Upper lobe of right lung (tissue), 1 donor: ENCODE results near the gene CD4. TPM values are rescaled to one million over a fixed set of nuclear protein-coding genes. Genes with fewer than 3 reads are reported as not detected.

Source experiments
- ATAC-seq: fragments of 200-7000 bp; cut with Tn5 transposase; one replicate; pipeline ENCODE4 v1.9.1; 2020; ENCODE audit warnings: mild to moderate bottlenecking, moderate library complexity
- DNase-seq: peaks from one replicate; pipeline ENCODE4 v3.0.0-alpha.2; 2020
- H3K27ac ChIP-seq: fragments of 200-600 bp; one replicate; pipeline ENCODE4 v1.8.0; 2022
- H3K27me3 ChIP-seq: fragments of 200-600 bp; one replicate; pipeline ENCODE4 v1.8.0; 2022; ENCODE audit warnings: mild to moderate bottlenecking
- H3K36me3 ChIP-seq: fragments of 200-600 bp; one replicate; pipeline ENCODE4 v1.8.0; 2022
- H3K4me1 ChIP-seq: fragments of 200-600 bp; one replicate; pipeline ENCODE4 v1.8.0; 2022
- H3K4me3 ChIP-seq: fragments of 200-600 bp; one replicate; pipeline ENCODE4 v1.8.0; 2022; ENCODE audit warnings: mild to moderate bottlenecking
- H3K9me3 ChIP-seq: fragments of 200-600 bp; one replicate; pipeline ENCODE4 v1.8.0; 2022
- intact Hi-C: fragments of 100-400 bp; cut with DNase I; formaldehyde crosslinking; loops from one replicate; pipeline ENCODE4 v1.11.0; 2022
- total RNA-seq: library from RNA; stranded (reverse); fragmentation: NEBNext Ultra II Directional; extraction: Animal tissue kit (Norgen Biotek cat#: 25700); gene quantifications from one replicate; pipeline ENCODE4 v1.2.1, GENCODE V29; 2021
- TF ChIP-seq, protein P1 (sequence below): fragments of 200-600 bp; IDR thresholded peaks from one replicate; pipeline ENCODE4 v1.8.0; 2022; ENCODE audit warnings: antibody characterized with exemption
- donor health status: DM: no; HTN: yes; CAD: no; lungs with severe emphysema.

The CD4 gene
- total RNA-seq, 1 donor from 2014 or later, result 67.6 TPM

DNA sequence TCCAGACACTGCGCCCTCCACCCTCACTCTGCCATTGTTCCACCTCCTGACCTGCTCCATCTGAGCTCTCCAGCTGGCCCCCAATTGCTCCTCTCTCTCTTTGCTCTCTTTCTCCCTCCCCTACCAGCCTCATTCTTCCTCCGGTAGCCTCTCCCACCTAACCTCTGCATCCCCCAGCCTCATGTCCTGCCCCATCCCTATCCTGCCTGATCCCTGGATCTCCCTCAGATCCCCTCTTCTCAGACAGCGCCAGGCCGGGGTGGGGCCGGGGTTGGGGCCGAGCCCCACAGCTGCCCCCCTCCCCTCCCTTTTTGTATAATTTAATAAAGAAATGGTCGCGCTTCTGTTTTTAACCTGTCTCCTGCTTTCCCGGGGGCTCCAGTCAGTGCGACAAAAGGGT, 18.7 kb upstream of the CD4 start:
- intact Hi-C loops, result no loop called here
- ATAC-seq, result no peak

DNA sequence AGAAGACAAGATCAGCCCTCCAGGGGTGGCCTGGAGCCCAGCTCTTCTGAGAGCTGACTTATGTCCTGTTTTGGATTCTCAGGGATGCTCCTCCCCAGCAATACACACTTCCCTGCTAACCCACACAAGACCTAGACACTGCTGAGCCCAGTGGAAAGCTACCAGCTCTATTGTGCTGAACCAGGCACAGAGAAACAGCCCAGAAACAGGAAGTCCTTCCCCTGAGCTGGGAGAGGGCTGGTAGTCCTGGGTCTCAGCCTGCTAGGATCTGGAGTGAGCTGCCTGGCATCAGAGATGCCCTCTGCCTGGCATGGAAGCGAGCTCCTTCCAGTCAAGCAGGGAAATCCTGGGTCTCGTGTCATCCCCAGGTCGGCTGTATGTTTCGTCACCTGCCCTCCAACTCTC, 18.2 kb upstream of the CD4 start:
- TF ChIP-seq, protein P1, sequence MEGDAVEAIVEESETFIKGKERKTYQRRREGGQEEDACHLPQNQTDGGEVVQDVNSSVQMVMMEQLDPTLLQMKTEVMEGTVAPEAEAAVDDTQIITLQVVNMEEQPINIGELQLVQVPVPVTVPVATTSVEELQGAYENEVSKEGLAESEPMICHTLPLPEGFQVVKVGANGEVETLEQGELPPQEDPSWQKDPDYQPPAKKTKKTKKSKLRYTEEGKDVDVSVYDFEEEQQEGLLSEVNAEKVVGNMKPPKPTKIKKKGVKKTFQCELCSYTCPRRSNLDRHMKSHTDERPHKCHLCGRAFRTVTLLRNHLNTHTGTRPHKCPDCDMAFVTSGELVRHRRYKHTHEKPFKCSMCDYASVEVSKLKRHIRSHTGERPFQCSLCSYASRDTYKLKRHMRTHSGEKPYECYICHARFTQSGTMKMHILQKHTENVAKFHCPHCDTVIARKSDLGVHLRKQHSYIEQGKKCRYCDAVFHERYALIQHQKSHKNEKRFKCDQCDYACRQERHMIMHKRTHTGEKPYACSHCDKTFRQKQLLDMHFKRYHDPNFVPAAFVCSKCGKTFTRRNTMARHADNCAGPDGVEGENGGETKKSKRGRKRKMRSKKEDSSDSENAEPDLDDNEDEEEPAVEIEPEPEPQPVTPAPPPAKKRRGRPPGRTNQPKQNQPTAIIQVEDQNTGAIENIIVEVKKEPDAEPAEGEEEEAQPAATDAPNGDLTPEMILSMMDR, result no peak
- Histone ChIP-seq H3K4me3 (no peak overlapping the region), H3K9me3 (no peaks in the 10 kb centered on the region), H3K36me3 (peaks cover 14% of the 10 kb centered on the region), H3K4me1 (peaks cover 30% of the 10 kb centered on the region), H3K27me3 (no peaks in the 10 kb centered on the region), H3K27ac (no peak overlapping the region)
- ATAC-seq, result peak; percentile 7
- DNase-seq, result no peak
- intact Hi-C loops, result no loop called here

More for the DNA sequence above, 18.7 kb upstream of the CD4 start:
- Histone ChIP-seq H3K9me3 (no peaks in the 10 kb centered on the region), H3K36me3 (peaks cover 14% of the 10 kb centered on the region), H3K27ac (no peak overlapping the region), H3K4me3 (no peak overlapping the region), H3K4me1 (peaks cover 32% of the 10 kb centered on the region), H3K27me3 (no peaks in the 10 kb centered on the region)
- TF ChIP-seq, protein P1, result no peak
- no peak for DNase-seq

DNA sequence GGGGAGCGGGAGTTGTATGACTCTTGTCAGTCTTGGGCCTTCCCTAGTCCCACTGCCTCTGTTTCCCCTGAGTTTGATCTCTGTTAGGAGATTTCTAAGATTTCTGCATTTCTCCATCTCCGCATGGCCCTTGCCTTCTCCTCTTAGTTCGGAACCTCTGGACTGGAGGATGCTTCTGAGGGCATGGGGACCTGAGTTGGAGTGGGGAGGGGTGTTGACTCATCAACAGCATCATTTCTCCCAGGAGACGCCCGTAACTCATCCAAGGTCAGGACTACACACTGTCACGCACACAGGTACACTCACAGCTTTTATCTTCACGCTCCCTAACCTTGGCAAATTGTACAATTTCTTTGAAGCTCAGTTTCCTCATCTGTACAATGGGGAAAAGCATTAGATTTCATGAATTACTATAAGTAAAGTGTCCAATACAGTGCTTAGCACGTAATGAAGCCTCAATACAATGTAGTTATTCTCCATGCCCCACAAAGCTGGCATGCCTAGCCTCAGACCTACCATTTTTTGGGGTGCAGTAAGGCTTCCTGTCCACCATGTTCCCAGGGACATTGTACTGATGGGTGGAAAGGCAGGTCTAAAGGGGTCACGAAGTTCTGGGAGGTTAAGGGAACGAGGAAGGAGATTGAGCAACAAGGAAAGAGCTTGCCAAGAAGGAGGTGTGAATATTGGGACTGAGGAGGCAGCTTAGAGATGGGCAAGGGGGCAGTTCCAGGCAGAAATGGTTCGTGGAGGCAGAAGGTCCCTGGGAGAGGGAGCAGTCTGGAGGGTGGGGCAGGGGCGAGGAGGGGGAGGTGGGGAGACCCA, 17.6 kb upstream of the CD4 start:
- Histone ChIP-seq H3K36me3 (peaks cover 14% of the 10 kb centered on the region), H3K27me3 (no peaks in the 10 kb centered on the region), H3K9me3 (no peaks in the 10 kb centered on the region), H3K4me3 (no peak overlapping the region), H3K4me1 (peaks cover 30% of the 10 kb centered on the region), H3K27ac (no peak overlapping the region)
- intact Hi-C loops, result no loop called here
- DNase-seq (no peak), ATAC-seq (no peak)
- TF ChIP-seq, protein P1, result no peak

DNA sequence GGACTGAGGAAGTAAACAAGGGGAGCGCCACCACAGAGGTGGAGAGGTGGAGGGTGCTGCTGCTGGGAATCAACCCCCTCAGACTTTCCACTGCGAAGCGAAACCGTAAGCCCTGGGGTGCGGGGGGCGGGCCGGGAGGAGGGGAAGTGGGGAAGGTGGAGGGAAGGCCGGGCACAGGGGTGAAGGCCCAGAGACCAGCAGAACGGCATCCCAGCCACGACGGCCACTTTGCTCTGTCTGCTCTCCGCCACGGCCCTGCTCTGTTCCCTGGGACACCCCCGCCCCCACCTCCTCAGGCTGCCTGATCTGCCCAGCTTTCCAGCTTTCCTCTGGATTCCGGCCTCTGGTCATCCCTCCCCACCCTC, 17.0 kb upstream of the CD4 start, which contains the start of gene LAG3:
Gene LAG3 (plus strand): TSS at position 190 of the 365 bp plus-strand sequence. CDS start 333 bp downstream, outside the sequence.
- TF ChIP-seq, protein P1, result no peak
- ATAC-seq (no peak), DNase-seq (no peak)
- Histone ChIP-seq H3K4me3 (no peak within 1 kb of the TSS), H3K4me1 (peaks cover 30% of the 10 kb centered on the region), H3K9me3 (no peaks in the 10 kb centered on the region), H3K36me3 (peaks cover 14% of the 10 kb centered on the region), H3K27ac (no peak within 1 kb of the TSS), H3K27me3 (no peaks in the 10 kb centered on the region)
- intact Hi-C loops, result no loop called here

DNA sequence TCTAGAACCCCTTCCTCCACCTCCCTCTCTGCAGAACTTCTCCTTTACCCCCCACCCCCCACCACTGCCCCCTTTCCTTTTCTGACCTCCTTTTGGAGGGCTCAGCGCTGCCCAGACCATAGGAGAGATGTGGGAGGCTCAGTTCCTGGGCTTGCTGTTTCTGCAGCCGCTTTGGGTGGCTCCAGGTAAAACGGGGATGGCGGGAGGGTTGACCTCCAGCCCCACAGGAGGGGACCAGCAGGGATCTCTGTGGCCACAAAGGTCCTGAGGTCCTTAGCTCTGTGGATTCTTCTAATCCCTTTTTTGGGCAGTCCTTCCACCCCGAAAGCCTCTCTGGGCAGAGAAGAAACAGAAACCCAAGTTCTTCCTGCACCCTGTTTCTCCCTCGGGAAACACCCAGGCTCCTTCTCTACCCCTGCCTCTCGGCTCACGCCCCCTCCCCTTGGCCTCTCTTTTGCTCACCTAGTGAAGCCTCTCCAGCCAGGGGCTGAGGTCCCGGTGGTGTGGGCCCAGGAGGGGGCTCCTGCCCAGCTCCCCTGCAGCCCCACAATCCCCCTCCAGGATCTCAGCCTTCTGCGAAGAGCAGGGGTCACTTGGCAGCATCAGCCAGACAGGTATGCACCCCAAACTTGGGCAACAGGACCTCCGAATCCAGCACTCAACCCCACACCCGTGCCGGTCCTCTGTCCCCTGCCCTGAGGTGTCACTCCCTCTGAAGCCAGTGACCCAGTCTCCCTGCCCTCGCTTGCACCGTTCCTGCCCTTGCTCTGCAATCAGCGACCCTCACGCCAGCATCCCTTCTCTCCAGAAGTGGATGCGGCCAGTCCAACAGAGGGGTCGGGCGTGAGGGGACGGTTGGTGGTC, 16.4 kb upstream of the CD4 start:
- H3K4me1 ChIP-seq, result peaks cover 28% of the 10 kb centered on the region
- ATAC-seq, result no peak
- H3K4me3 ChIP-seq, result no peak overlapping the region
- H3K27ac ChIP-seq, result no peak overlapping the region
- no peaks in the 10 kb centered on the region for H3K27me3 ChIP-seq
- peaks cover 14% of the 10 kb centered on the region for H3K36me3 ChIP-seq
- intact Hi-C loops, result no loop called here
- H3K9me3 ChIP-seq, result no peaks in the 10 kb centered on the region
- no peak for DNase-seq
- TF ChIP-seq, protein P1, result no peak
